ENCODE data around the gene CYP2J2. TPM values are rescaled to one million over a fixed set of nuclear protein-coding genes. Genes with fewer than 3 reads are reported as not detected.

The CYP2J2 gene
- total and polyA plus RNA-seq, 2 donors from 2014 or later = 1.0 to 4.6 TPM

- Histone ChIP-seq H3K9me3 (ENCODE audit: control insufficient read depth in 2 of 3, insufficient read depth in 1 of 3, low read length in 3 of 3) (no peaks in the 10 kb centered on the region), H3K27me3 (ENCODE audit: control insufficient read depth, insufficient read depth, low read length) (no peaks in the 10 kb centered on the region), H3K4me3 (ENCODE audit: low read length in 3 of 3) (no peak overlapping the region), H3K36me3 (ENCODE audit: control insufficient read depth in 2 of 3, insufficient read depth in 3 of 3, low read length in 3 of 3) (no peaks in the 10 kb centered on the region), H3K4me1 (ENCODE audit: control insufficient read depth in 2 of 3, insufficient read depth in 2 of 3, low read depth in 1 of 3, low read length in 3 of 3) (no peaks in the 10 kb centered on the region), H3K9ac (ENCODE audit: low read length in 3 of 3) (no peak overlapping the region), H3K27ac (ENCODE audit: low read depth in 2 of 2, low read length in 2 of 2) (no peak overlapping the region)
- no peak for TF ChIP-seq CTCF (IDR thresholded peaks at IDR 0.05; ENCODE audit: borderline replicate concordance, extremely low read depth, insufficient read depth)
- FAIRE-seq (no peak), DNase-seq (no peak)
- intact Hi-C loops (cut with DNase I) = no loop called here
Measured at GRCh38 chr1:59901770-59902388, 24.7 kb downstream of the CYP2J2 start.

DNA sequence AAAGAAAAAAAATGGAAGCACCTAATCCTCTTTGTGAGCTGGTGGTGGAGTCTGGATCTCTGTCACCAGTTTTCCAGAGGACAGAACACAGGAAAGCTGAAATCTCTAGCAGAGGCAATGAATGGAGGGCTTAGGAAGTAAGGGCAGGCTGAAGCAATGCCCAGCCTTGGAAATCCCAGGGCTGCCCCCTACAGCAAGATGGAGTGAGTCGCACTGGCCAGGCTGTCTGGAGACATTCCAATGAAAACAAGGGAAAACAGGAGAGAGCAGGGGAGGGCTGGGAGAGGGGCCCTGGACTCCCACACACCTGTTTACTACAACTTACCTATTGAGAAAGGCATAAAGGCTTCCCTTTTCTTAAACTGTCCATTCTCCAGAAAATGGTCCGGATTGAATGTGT lies 25.9 kb downstream of the CYP2J2 start:
- Histone ChIP-seq H3K27ac (ENCODE audit: low read depth in 2 of 2, low read length in 2 of 2) (no peak overlapping the region), H3K36me3 (ENCODE audit: control insufficient read depth in 2 of 3, insufficient read depth in 3 of 3, low read length in 3 of 3) (no peaks in the 10 kb centered on the region), H3K9ac (ENCODE audit: low read length in 3 of 3) (no peak overlapping the region), H3K27me3 (ENCODE audit: control insufficient read depth, insufficient read depth, low read length) (no peaks in the 10 kb centered on the region), H3K9me3 (ENCODE audit: control insufficient read depth in 2 of 3, insufficient read depth in 1 of 3, low read length in 3 of 3) (no peaks in the 10 kb centered on the region), H3K4me3 (ENCODE audit: low read length in 3 of 3) (no peak overlapping the region), H3K4me1 (ENCODE audit: control insufficient read depth in 2 of 3, insufficient read depth in 2 of 3, low read depth in 1 of 3, low read length in 3 of 3) (no peaks in the 10 kb centered on the region)
- intact Hi-C loops (cut with DNase I) = no loop called here
- DNase-seq (no peak), FAIRE-seq (no peak)
- TF ChIP-seq CTCF (IDR thresholded peaks at IDR 0.05; ENCODE audit: borderline replicate concordance, extremely low read depth, insufficient read depth) = no peak

DNA sequence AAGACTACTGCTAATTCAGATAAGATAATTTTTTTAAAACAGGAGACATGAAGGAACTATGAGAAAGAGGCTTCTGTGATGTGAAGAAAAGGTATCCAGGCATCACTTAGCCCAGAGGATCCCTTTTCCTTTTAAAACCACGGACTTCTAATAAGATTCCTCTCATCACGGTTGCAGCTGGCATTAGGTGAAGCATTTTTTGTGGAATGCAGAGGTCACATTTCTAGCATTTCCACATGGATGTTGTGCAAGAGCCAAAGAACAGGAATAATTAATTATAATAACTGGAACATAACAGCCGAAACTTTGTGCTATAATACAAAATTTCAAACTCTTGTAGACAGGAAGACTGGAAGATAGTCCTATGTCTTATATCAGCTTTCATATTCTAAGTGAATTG lies 27.6 kb downstream of the CYP2J2 start:
- H3K9ac ChIP-seq (ENCODE audit: low read length in 3 of 3) = no peak overlapping the region
- no peaks in the 10 kb centered on the region for H3K36me3 ChIP-seq (ENCODE audit: control insufficient read depth in 2 of 3, insufficient read depth in 3 of 3, low read length in 3 of 3)
- no peaks in the 10 kb centered on the region for H3K4me1 ChIP-seq (ENCODE audit: control insufficient read depth in 2 of 3, insufficient read depth in 2 of 3, low read depth in 1 of 3, low read length in 3 of 3)
- DNase-seq = no peak
- H3K27me3 ChIP-seq (ENCODE audit: control insufficient read depth, insufficient read depth, low read length) = no peaks in the 10 kb centered on the region
- intact Hi-C loops (cut with DNase I) = no loop called here
- no peak for FAIRE-seq
- no peaks in the 10 kb centered on the region for H3K9me3 ChIP-seq (ENCODE audit: control insufficient read depth in 2 of 3, insufficient read depth in 1 of 3, low read length in 3 of 3)
- H3K4me3 ChIP-seq (ENCODE audit: low read length in 3 of 3) = no peak overlapping the region
- no peak overlapping the region for H3K27ac ChIP-seq (ENCODE audit: low read depth in 2 of 2, low read length in 2 of 2)
- TF ChIP-seq CTCF (IDR thresholded peaks at IDR 0.05; ENCODE audit: borderline replicate concordance, extremely low read depth, insufficient read depth) = no peak

DNA sequence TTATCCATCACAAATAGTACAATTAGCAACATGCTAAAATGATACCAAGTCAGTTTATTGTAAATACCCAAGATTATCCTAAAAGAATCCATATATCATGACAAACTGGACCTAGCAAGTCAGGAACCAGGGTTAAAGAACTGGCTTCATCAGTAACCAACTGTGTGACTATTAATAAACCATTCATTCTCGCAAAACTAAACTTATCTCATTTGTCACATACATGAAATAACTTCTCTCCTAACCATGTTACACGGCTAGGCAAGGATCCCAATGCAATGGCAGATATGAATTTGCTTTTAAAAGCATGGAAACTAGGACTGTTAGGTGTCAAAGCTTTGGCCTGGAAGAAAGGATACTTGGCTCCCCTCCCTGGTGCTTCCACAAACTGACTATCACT lies 29.4 kb downstream of the CYP2J2 start:
- Histone ChIP-seq H3K9ac (ENCODE audit: low read length in 3 of 3) (no peak overlapping the region), H3K4me3 (ENCODE audit: low read length in 3 of 3) (no peak overlapping the region), H3K27ac (ENCODE audit: low read depth in 2 of 2, low read length in 2 of 2) (no peak overlapping the region), H3K9me3 (ENCODE audit: control insufficient read depth in 2 of 3, insufficient read depth in 1 of 3, low read length in 3 of 3) (no peaks in the 10 kb centered on the region), H3K4me1 (ENCODE audit: control insufficient read depth in 2 of 3, insufficient read depth in 2 of 3, low read depth in 1 of 3, low read length in 3 of 3) (no peaks in the 10 kb centered on the region), H3K36me3 (ENCODE audit: control insufficient read depth in 2 of 3, insufficient read depth in 3 of 3, low read length in 3 of 3) (no peaks in the 10 kb centered on the region), H3K27me3 (ENCODE audit: control insufficient read depth, insufficient read depth, low read length) (no peaks in the 10 kb centered on the region)
- intact Hi-C loops (cut with DNase I) = no loop called here
- TF ChIP-seq CTCF (IDR thresholded peaks at IDR 0.05; ENCODE audit: borderline replicate concordance, extremely low read depth, insufficient read depth) = no peak
- FAIRE-seq (no peak), DNase-seq (no peak)

Data from kidney (tissue), 14 donors.